Gastrocnemius medialis (tissue), 4 donors: ENCODE results near the gene EMD.
"Not testable (repeated sequence)": the region's sequence is repeated elsewhere in the genome, so short reads cannot be mapped to it uniquely, and the experiment has no call there.

Source experiments
- POLR2A ChIP-seq, 2 donors: fragments of 450-650 bp; IDR thresholded peaks; one replicate each; pipeline ENCODE4 v1.6.1; 2017; ENCODE audit warnings: antibody characterized with exemption in 2 of 2, mild to moderate bottlenecking in 2 of 2, moderate library complexity in 2 of 2
- TF ChIP-seq, protein P1 (sequence below), 5 experiments: fragments of 450-650 bp in 3 of 5; fragments of 200-600 bp in 2 of 5; sonication (generic) in 2 of 5; IDR thresholded peaks in 4 of 5; conservative IDR thresholded peaks in 1 of 5; 1 replicate in 4 of 5; 2 replicates in 1 of 5; pipeline ENCODE4 v1.5.1; 2016 to 2019; ENCODE audit warnings: antibody characterized with exemption in 5 of 5, mild to moderate bottlenecking in 3 of 5, moderate library complexity in 3 of 5

DNA sequence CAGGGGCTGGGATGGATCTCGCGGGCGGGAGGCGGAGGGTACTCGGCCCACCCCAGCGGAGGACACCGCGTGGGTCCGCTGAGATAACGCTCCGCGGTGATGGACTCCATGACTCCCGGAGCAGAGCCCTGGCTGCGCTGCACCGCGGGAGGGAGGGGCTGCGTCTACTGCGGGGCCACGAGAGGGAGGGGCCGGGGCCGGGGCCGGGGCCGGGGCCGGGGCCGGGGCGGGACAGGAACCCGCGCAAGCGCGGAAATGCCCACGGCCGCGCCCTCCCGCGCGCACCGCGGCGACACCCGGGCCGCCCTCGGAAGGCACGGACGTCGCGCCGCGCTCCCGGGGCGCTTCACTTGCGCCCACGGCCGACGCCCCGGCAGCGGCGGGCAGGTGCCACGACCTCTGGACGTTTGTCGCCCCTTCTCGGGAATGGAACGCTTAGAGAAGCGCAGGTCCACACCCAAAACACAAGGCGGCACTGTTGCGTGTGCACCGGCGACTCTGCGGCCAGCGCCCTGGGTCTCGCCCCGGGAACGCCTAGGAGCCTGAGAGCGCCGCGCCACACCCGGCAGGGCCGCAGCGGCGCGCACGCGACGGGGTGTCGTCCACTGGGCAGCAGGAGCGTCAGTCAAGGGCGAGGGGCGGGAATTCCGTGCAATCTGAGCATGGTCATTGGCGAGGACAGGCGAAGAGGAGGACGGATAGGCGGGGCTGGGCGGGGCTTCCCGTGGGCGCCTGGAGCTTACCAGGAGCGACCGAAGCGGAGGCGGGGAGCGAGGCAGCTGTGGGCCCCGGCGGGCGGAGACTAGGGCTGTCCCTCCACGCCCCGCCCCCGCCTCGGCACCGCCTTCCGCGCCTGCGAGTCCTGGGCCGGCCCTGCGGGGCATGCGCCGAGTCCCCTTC is 37.4 kb upstream of the EMD start:
- TF ChIP-seq, protein P1, sequence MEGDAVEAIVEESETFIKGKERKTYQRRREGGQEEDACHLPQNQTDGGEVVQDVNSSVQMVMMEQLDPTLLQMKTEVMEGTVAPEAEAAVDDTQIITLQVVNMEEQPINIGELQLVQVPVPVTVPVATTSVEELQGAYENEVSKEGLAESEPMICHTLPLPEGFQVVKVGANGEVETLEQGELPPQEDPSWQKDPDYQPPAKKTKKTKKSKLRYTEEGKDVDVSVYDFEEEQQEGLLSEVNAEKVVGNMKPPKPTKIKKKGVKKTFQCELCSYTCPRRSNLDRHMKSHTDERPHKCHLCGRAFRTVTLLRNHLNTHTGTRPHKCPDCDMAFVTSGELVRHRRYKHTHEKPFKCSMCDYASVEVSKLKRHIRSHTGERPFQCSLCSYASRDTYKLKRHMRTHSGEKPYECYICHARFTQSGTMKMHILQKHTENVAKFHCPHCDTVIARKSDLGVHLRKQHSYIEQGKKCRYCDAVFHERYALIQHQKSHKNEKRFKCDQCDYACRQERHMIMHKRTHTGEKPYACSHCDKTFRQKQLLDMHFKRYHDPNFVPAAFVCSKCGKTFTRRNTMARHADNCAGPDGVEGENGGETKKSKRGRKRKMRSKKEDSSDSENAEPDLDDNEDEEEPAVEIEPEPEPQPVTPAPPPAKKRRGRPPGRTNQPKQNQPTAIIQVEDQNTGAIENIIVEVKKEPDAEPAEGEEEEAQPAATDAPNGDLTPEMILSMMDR (IDR thresholded peaks at IDR 0.05 in 4 of 5, conservative IDR thresholded peaks at IDR 0.05 in 1 of 5) = not testable (repeated sequence)
- not testable (repeated sequence) for TF ChIP-seq POLR2A (IDR thresholded peaks at IDR 0.05)
